NCI-H146 treated with DMSO at 0.1 percent for 48 hours (cell line): ENCODE results near the gene UHRF1.
A peak's percentile ranks its signal among the peaks of the same experiment; 100 is the strongest.
"Not testable (repeated sequence)": the region's sequence is repeated elsewhere in the genome, so short reads cannot be mapped to it uniquely, and the experiment has no call there.

Experiments
- DNase-seq: peaks from one replicate; lab custom pipeline; 2025; ENCODE audit not compliant: unreplicated experiment; lab: John Stamatoyannopoulos, UW

Gene UHRF1

GRCh38 chr19:4933528-4933927, 24.2 kb downstream of the UHRF1 start:
- DNase-seq: no peak

GRCh38 chr19:4935444-4935843, 26.1 kb downstream of the UHRF1 start:
- DNase-seq: no peak

GRCh38 chr19:4937060-4937459, 27.8 kb downstream of the UHRF1 start:
- no peak for DNase-seq

- DNase-seq: not testable (repeated sequence)
These were observed 29.2 kb downstream of the UHRF1 start for GRCh38 chr19:4938461-4938860.

- no peak for DNase-seq
These were observed 30.2 kb downstream of the UHRF1 start for GRCh38 chr19:4939466-4939865.

GRCh38 chr19:4941638-4942169, 32.4 kb downstream of the UHRF1 start:
- not testable (repeated sequence) for DNase-seq

- DNase-seq: not testable (repeated sequence)
These were observed 41.3 kb downstream of the UHRF1 start for GRCh38 chr19:4950650-4951049.

GRCh38 chr19:4951656-4952055, 42.4 kb downstream of the UHRF1 start:
- no peak for DNase-seq

- no peak for DNase-seq
These were observed 43.6 kb downstream of the UHRF1 start for GRCh38 chr19:4952945-4953344.

- DNase-seq: not testable (repeated sequence)
These were observed 45.2 kb downstream of the UHRF1 start for GRCh38 chr19:4954320-4955149.

- DNase-seq: no peak
These were observed 46.0 kb downstream of the UHRF1 start for GRCh38 chr19:4955274-4955673.

- DNase-seq: no peak
These were observed 48.7 kb downstream of the UHRF1 start for GRCh38 chr19:4957981-4958380.

GRCh38 chr19:4962085-4962619, 52.9 kb downstream of the UHRF1 start:
- no peak for DNase-seq

- no peak for DNase-seq
These were observed 55.8 kb downstream of the UHRF1 start for GRCh38 chr19:4965061-4965460.

GRCh38 chr19:4966591-4966990, 57.3 kb downstream of the UHRF1 start:
- no peak for DNase-seq

GRCh38 chr19:4967738-4968461, 58.6 kb downstream of the UHRF1 start:
- no peak for DNase-seq

GRCh38 chr19:4968462-4969291, 59.4 kb downstream of the UHRF1 start, which contains the start of gene KDM4B:
TSS of gene KDM4B (plus strand) at chr19:4969113. CDS start at chr19:5032891, 63,778 bp downstream.
- peak; percentile 87 for DNase-seq

GRCh38 chr19:4969292-4969771, 60.0 kb downstream of the UHRF1 start:
- DNase-seq: no peak

- DNase-seq: no peak
These were observed 60.7 kb downstream of the UHRF1 start for GRCh38 chr19:4969772-4970531.
